ENCODE data around the gene TGFA.

TGFA gene

DNA sequence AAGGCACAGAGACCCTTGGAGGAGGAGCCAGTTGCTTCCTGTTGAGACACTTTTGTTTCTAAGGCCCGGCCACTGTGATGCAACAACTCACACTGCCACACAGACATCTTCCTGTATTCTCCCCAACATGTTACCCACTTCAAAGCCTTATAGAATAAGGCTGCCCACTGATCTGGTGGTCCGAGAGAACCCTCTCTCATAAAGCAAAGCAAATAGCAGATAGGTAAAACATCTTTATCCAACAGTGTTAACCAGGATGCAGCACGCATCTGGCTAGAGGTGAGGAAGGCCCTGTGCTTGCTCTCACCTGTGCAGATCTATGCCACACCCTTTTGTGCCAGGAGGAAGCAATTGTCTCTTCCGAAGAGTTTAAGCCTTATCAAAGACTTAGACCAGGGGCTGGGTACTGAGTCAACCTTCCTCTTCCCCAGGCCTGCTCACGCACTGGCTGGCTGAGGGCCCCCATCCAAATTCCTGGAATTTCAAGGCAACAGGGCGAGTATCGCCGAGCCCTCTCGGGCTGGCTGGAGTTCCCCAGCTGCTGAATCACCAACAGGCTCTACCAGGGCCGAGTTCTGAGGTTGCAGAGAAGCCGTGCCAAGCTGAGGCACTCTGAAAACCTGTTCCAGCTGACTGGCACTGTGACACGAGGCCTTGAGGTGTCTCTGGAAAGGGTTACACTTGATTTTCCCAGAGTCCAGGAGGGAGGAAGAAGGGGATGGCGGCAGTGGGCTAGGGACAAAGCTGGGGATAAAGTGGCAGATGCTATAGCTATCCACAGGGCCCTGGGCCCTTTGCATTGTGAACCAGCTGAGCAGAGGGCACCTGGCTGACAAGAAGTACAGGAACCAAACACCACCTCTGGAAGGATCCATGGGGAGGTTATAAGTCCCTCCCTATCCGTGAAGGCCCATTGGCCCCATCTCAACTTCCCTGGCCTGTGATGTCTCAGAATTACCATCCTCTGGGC is 29.3 kb downstream of the TGFA start:
- DNase-seq (ENCODE audit: low read depth in 2 of 2): no peak

DNA sequence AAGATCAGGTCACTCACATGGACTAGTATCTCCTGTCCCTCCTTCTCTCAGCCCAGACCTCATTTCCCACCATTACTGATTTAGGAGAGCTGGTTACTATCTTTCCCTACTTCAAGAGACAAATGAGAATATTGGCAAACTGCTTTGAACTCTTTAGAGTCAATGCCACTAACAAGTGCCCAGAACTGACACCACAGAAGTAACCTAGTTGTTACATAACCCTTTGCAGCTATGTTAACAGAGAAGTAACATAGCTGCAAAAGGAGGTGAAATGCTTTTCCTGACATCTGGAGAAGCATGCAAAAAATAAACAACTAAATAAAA is 30.0 kb downstream of the TGFA start:
- no peak for DNase-seq (ENCODE audit: low read depth in 2 of 2)

DNA sequence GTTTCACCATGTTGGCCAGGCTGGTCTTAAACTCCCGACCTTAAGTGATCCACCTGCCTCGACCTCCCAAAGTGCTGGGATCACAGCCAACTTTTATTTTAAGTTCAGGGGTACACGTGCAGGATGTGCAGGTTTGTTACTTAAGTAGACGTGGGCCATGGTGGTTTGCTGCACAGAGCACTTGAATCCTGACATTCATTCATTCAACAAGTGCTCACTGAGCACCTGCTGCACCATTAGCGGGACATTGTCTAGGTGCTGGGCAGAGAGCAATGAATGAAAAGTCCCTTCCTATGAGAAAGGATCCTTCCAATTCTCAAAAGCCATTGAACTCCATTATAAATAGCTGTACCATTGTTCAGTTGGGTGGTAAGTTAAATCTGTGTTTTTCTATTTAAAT is 31.0 kb downstream of the TGFA start:
- no peak for DNase-seq (ENCODE audit: low read depth in 2 of 2)

DNA sequence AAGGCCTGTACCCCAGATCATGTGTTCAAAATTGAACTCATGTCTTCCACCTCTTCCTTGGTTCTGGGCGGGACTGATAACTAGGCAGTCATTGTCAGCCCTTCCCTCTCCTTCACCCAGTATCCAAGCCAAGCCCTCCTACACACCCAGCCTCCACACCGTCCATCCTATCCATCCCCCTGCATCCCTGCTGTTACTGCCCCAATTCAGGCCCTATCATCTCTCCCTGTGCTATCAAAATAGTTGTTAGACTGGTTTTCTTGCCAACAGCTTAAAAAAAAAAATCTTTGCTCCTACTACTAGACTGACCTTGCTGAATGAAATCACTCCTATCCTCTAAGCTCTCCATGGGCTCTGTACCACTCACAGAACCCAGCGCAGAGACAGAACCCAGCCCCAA is 32.8 kb downstream of the TGFA start:
- no peak for DNase-seq (ENCODE audit: low read depth in 2 of 2)

DNA sequence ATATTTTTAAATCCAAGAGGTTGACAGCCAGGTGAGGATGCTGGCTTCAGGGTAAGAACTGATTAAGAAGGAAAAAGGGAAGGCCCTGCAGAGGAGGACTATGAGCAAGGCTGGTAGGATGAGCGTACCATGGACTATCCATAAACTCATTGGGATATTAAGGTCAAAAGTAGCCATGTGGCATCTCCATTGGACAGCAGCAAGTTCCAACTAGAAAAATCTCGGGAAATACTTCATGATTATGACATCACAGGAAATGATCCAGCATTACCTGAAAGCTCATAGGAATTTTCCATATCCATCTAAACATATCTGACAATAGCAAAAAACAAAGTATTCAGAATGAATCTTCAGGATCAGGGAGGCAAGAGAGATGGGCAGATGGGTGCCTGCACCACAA is 34.2 kb downstream of the TGFA start:
- DNase-seq (ENCODE audit: low read depth in 2 of 2): no peak

DNA sequence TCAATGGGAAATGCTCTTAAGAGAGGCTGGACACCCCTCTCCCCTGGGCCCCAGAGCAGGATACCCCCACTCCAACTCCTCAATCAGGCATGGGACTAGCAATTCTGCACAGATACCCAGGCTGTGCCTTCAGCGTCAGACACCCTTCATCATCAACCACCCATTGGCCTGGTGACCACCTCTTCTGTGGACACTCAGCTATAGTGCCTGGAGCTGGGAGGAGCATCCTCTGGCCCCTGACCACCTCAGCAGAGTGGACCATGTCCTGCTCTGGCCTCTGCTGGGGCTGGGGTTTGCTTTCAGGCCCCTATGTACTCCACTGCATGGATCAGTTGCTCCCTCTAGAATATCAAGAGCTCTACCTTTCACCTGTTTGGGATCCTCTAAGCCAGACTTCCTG is 35.1 kb downstream of the TGFA start:
- no peak for DNase-seq (ENCODE audit: low read depth in 2 of 2)

DNA sequence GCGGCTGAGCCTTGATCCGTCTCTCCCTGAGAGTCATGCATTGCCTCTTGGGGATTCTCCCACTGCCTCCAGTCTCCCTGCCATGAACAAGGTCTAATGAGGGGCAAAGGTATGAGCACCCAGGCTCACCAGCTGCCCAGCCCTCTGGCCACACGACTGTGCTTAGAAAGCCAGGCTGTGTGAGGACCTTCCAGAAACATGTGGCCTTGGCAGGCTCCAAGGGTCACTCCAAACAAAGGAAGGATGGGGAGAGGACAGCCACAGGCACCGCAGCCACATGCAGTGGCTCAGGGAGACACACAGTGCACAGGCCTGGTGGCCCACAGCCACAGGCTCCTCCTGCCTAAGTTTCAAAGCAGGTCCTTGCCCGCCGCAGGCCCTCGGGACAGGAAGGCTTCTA is 35.8 kb downstream of the TGFA start:
- no peak for DNase-seq (ENCODE audit: low read depth in 2 of 2)

DNA sequence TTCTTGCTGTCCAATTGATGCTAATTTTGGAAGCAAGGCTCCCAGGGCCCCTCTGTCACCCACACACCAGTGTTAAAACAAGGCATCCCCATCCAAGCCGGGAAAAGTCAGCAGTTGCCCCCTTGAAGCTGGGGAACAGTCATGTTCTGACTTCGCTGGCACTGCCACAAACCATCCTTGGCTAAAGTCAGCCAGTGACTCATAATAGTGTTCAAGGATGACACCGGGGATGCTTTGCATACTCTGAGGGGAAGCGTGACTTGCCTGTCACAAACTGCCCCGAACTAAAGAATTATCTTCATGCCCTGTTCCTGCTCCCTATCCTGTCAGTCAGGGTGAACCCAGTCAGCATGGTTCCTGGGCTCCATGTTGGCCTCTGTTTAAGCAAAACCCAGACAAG is 37.0 kb downstream of the TGFA start:
- DNase-seq (ENCODE audit: low read depth in 2 of 2): no peak

DNA sequence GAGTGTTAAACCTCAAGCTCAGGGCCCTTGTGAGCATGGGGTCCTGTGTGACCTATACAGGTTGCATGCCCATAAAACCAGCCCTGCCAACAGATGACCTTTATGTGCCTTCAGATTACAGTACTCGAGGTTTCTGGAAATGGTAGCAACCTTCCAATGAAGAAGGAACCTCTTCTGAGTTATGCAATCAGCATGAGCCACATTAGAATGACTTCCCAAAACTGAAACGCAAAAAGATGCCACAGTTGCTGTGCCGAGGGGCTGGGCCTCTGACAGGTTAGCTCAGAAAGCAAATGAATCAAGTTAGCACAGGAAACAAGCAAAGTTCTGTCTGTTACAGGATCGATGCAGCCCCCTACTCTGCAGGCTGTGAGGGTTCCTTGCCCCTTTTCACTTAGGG is 37.7 kb downstream of the TGFA start:
- no peak for DNase-seq (ENCODE audit: low read depth in 2 of 2)

DNA sequence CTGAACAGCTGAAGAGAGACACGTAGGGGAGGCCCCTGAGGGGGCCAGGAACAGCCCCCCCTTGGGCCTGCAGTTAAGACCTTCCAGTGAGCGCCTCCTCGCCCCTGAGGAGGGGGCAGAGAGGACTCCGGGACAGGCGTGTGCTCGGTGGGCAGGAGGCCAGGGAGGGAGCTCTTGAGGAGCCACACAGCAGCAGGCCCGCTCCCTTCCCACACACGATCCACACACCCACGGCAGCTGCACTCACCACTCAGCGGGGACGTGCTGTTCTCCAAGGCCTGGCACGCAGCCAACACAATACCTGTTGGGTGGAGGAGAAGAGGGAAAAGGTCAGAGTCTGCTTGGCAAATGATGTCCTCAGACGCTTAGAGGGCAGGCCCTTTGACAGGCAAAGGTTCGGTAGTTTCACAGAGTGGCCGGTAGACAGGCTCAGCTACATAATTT is 39.0 kb downstream of the TGFA start:
- DNase-seq (ENCODE audit: low read depth in 2 of 2): no peak

DNA sequence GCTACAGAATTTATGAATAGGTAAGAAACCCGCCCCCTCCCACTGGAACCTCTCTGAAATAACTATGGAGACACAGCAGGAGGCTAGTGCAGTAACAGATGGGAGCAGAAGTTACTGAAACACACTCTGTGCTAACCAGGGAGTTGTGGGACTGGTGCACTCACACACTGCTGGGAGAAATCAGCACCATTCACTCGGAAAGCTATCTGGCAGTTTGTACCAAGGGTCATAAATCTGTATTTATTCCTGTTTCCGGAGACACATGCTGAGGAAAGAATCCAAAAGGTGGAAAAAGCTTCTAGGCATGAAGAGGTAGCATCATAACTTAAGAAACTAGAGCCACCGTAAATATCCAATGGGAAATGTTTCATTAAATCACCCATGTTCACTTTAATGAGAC is 39.9 kb downstream of the TGFA start:
- no peak for DNase-seq (ENCODE audit: low read depth in 2 of 2)

DNA sequence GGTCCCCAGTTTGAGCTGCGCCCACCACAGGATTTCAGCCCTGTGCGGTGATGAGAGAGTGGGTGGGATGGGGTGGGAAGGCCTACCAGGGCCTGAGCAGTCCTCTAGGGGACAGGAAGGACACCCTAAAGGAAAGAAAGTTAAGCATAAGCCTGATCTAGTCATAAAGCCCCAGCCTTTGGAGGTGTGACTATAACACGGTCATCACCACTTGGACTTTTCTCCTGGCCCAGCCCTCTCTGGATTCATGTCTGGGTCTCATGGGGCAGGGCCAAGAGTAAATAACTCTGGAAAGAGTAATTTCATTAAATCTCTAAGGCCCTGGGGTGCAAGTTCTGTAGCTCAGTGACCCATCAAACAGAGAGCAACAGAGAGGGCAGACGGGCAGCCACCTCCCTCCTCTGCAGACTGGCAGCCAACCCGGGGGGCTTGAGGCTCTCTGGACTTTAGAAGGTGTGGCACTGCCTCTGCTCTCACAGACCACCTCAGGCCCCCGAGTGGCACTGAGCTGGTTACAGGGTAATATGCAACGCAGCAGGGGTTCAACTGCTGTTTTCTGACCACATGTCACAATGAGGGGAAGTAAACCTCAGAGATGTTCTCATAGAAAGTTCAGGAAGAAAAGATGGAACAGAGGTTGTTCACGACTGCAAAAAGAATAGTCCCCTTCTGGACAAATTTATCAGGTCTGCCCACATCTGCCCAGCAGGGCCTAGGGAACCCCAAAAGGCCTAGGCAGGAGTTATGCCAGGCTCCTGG is 41.5 kb downstream of the TGFA start:
- DNase-seq (ENCODE audit: low read depth in 2 of 2): no peak

DNA sequence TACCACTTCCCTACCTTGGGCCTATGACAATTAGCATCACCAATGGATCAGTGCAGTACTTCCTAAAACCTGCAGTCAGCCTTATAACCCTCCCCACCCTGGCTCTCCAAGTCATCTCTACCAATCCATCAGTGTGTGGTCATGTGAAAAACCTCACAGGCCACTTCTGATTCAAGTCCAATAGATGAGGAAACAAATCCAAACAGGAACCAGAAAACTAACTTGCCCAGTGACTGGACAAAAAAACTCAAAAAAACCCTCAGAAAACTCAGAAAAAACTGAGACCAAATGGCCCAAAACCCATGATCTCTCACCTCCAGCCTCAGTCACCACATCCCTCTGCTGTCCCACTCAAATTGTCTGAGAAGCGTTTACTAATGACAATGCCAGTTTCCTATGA is 43.3 kb downstream of the TGFA start:
- DNase-seq (ENCODE audit: low read depth in 2 of 2): no peak

DNA sequence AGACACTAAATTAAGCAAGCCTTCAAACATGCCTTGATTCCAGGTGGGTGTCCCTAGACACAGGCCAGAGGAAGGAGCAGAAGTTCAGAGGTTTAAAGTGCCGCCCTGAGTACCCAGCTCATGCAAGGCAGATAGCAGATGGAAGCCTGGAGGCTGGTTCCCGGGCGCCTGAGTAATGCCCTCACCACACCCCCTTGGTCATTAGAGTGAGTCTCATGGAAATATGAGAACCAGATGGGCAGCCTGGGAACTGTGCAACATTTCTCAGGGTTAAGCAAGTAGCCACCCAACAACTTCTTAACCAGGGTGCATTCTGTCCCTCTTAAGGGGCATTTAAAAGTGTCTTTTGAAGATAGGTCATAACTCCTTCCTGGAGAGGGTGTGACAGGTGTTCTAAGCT is 44.1 kb downstream of the TGFA start:
- DNase-seq (ENCODE audit: low read depth in 2 of 2): no peak

DNA sequence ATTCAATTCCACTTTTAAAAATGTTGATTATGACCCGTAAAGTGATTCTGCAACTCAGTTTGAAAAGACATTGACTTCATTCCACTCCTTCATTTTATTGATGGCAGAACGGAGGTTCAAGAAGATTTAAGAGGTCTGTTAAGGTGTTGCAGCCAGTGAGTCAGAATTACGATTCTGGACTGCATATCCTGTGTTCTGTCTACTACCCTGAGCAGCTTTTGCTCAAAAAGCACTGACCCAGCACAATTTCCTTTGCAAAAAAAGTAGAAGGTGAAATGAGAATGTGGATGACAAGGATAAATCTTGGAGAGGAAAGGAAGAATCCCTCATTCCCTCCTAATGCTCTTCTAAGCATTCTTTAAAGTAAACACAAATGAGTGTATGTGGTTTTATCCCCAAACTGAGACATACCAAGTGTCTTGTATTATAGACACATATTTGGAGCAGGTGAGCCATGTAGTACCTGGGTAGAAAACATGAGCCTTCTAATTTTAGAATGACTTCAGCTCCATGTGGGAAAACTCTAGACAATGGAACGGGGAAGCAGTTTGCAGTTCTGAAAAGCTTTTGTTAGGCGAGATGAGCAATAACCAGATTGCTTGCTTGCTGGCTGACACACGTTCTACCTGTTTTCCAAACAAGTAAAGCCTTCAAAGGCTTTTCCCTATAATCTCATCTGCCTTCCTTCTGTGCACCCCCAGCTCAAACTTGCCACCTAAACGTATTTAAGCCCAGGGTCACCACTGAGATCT is 44.7 kb downstream of the TGFA start:
- DNase-seq (ENCODE audit: low read depth in 2 of 2): no peak

DNA sequence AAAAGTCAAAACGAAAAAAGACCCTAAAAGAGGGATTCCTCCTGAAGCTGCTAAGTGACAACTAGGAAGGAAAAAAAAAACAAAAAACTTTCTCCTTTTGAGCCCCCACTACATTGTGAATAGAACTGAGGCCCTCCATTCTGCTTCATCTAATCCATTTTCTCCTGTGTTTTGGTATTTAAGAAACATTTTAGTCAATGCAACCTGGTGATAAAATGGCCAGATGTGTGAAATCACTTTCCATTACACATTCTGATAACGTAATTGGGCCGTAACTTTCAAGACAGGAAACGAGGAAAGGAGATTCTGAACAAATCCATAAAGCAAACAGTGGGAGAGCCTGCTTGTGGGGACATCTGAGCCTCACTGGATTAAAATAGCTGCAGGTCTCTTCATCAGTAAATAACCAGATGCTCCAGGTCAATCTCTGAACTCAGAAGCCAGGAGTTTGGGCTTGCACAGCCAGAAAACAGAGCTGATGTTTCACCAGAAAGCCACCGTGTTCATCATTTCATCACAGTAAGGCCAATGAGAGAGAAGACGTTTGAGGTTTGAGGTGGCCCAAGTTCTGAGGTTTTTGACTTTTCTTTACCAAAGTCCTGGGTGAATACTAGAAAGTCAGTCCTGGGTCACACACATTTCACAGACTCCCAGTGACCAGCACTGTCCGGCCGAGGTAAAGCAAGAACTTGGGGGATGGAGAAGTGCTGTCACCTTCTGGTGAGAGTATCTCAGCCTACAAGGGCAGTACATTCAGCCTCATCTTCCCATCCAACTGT is 47.8 kb downstream of the TGFA start:
- no peak for DNase-seq (ENCODE audit: low read depth in 2 of 2)

DNA sequence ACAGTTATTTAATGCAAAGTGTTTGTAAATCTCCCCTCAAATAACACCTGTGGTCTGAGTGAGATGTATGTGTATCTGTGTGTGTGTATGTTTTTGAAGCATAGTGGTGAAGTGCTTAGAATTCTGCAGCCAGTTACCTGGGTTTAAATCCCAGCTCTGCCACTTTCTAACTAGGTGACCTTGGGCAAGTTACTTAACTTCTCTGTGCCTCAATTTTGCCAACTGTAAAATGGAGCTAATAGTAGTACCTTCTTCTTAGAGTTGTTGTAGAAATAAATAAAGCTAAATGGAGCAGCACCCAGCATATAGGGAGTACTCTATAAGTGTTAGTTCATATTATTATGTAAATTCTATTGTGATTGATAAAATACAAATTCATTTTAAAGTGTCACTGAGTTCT is 48.9 kb downstream of the TGFA start:
- DNase-seq (ENCODE audit: low read depth in 2 of 2): no peak

DNA sequence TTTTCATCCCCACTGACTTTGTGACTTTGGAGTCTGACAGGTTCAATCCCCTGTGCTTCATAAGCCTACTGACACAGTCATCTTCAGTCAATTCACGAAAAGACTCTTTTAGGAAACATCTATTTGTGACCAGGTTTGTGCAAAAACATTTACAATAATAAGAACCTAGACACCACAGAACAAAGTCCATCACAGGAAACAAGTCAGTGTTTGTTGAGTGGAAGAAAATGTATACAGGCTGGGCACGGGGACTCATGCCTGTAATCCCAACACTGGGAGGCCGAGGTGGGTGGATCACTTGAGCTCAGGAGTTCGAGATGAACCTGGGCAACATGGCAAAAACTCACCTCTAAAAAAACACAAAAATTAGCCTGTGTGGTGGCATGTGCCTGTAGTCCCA is 49.7 kb downstream of the TGFA start:
- DNase-seq (ENCODE audit: low read depth in 2 of 2): no peak

DNA sequence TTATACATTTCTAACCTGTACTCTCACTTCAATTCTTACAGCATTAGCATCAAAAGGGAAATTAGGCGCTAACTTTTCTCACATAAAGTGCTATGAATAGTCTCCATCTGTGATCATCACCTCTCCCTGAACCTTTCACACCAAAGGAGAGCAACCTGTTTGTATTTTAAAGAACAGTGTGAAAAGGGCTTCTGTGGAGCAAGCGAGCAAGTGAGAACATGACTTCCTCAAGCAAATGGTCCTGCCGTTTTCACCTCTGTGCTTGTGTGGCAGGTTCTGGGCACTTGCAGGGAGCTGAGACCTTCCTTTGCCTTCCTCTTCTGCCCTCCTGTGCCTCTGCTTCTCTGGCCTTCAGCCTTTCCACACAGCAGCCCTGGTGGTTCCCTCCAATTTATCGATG is 51.9 kb downstream of the TGFA start:
- no peak for DNase-seq (ENCODE audit: low read depth in 2 of 2)

DNA sequence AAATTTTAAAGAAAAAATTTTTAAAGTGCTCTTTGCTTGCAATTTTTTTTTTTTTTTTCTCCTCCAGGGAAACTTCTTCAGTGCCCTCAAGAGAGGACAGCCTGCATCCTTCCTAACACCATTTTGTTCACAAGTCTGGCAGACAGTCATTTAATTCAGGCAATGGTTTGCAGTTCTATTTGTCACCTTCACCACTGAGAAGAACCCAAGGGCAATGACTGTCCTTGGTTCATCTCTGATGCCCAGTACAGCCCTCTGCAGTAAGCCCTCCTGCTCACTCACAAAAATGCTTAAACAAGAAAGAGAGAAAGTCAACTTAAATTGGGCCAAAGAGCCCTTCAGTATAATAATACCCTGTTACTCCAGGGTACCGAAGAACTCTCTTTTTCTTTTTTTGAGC is 52.4 kb downstream of the TGFA start:
- DNase-seq (ENCODE audit: low read depth in 2 of 2): no peak

DNA sequence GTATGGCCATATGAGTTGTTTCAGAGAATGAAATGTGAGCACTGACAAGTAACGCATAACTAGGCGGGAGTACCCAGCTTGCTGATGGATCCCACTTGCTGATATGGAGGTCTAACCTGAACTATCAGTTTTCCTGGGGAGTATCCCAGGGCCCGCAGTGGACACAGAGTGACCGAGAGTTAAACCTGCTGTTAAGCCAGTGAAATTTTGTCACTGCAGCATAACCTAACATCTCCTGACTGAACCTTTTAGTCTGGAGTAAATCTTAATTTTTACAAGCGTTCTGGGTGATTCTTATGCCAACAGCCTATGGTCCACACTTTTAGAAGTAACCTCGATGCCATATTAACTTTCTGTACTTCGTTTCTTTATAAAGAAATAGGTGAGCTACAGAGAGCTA is 54.4 kb downstream of the TGFA start:
- DNase-seq (ENCODE audit: low read depth in 2 of 2): no peak

DNA sequence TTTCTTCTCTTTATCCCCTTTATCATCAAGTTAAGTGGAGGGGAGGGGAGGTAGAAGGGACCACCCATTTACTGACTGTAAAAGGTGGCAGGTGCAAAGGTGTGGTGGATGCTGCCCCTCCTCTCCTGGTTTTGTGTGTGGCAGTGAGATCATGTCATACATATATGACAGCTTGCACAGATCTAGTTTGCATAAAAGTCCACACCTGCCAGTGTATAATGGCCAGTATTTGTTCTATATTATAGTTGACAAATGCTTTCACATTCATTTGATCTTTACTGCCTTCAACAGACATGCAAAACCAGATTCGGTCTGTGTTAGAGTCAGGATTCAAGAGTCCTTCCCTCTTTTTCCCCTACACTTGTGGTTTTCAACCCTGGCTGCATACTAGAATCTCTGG is 55.1 kb downstream of the TGFA start:
- no peak for DNase-seq (ENCODE audit: low read depth in 2 of 2)
